Endothelial cell (in vitro differentiated cells): ENCODE results near the gene ZCWPW1. TPM values are rescaled to one million over a fixed set of nuclear protein-coding genes. Genes with fewer than 3 reads are reported as not detected.

Experiments
- DNase-seq: peaks from one replicate; pipeline ENCODE4 v3.0.0; 2021; ENCODE audit warnings: low spot score
- H3K27ac Mint-ChIP-seq: one replicate; pipeline ENCODE4 v1.8.0; 2021; ENCODE audit warnings: mixed read lengths, inconsistent platforms; ENCODE audit not compliant: unreplicated experiment
- H3K27me3 Mint-ChIP-seq: one replicate; pipeline ENCODE4 v1.8.0; 2021; ENCODE audit warnings: mild to moderate bottlenecking, moderate library complexity, mixed read lengths, inconsistent platforms; ENCODE audit not compliant: unreplicated experiment
- H3K36me3 Mint-ChIP-seq: one replicate; pipeline ENCODE4 v1.8.0; 2021; ENCODE audit warnings: mild to moderate bottlenecking, low read depth, mixed read lengths, inconsistent platforms; ENCODE audit not compliant: unreplicated experiment
- H3K4me1 Mint-ChIP-seq: one replicate; pipeline ENCODE4 v1.8.0; 2021; ENCODE audit warnings: mild to moderate bottlenecking, mixed read lengths, inconsistent platforms; ENCODE audit not compliant: unreplicated experiment
- H3K4me3 Mint-ChIP-seq: one replicate; pipeline ENCODE4 v1.8.0; 2021; ENCODE audit warnings: mild to moderate bottlenecking, mixed read lengths, inconsistent platforms; ENCODE audit not compliant: unreplicated experiment
- H3K9me3 Mint-ChIP-seq: one replicate; pipeline ENCODE4 v1.8.0; 2021; ENCODE audit warnings: mixed read lengths, inconsistent platforms; ENCODE audit not compliant: unreplicated experiment
- CTCF ChIP-seq: fragments of 200-600 bp; sonication (generic); IDR thresholded peaks from one replicate; pipeline ENCODE4 v1.5.0; 2021; ENCODE audit warnings: antibody characterized with exemption; ENCODE audit not compliant: unreplicated experiment
- total RNA-seq: library from RNA; stranded (reverse); fragmentation: NEBNext Ultra II Directional; extraction: Animal tissue kit (Norgen Biotek cat#: 25700); gene quantifications from one replicate; pipeline ENCODE4 v1.2.1, GENCODE V29; 2021; ENCODE audit not compliant: unreplicated experiment

The ZCWPW1 gene
- total RNA-seq, 1 donor from 2014 or later, result 2.2 TPM

- Mint-ChIP-seq H3K4me1 (peaks cover 5% of the 10 kb centered on the region), H3K36me3 (peaks cover 7% of the 10 kb centered on the region), H3K27me3 (peaks cover 4% of the 10 kb centered on the region), H3K9me3 (no peaks in the 10 kb centered on the region), H3K27ac (peak overlapping the region; percentile 30), H3K4me3 (no peak overlapping the region)
- TF ChIP-seq CTCF, result no peak
- no peak for DNase-seq
Measured at GRCh38 chr7:100465299-100465698, 36.8 kb upstream of the ZCWPW1 start.

- peaks cover 7% of the 10 kb centered on the region for H3K36me3 Mint-ChIP-seq
- DNase-seq, result no peak
- no peak overlapping the region for H3K27ac Mint-ChIP-seq
- H3K9me3 Mint-ChIP-seq, result no peaks in the 10 kb centered on the region
- no peak for TF ChIP-seq CTCF
- peaks cover 5% of the 10 kb centered on the region for H3K4me1 Mint-ChIP-seq
- H3K4me3 Mint-ChIP-seq, result no peak overlapping the region
- peaks cover 4% of the 10 kb centered on the region for H3K27me3 Mint-ChIP-seq
Measured at GRCh38 chr7:100464791-100465190, 36.3 kb upstream of the ZCWPW1 start.

GRCh38 chr7:100464210-100464660 lies 35.7 kb upstream of the ZCWPW1 start, which contains the start of gene SPACDR:
Gene SPACDR (minus strand): TSS chr7:100464260. CDS start chr7:100464025, 235 bp downstream.
- peaks cover 5% of the 10 kb centered on the region for H3K4me1 Mint-ChIP-seq
- H3K9me3 Mint-ChIP-seq, result no peaks in the 10 kb centered on the region
- DNase-seq, result no peak
- H3K4me3 Mint-ChIP-seq, result peak within 1 kb of the TSS; percentile 43
- peak within 1 kb of the TSS; percentile 52 for H3K27ac Mint-ChIP-seq
- TF ChIP-seq CTCF, result no peak
- peaks cover 7% of the 10 kb centered on the region for H3K36me3 Mint-ChIP-seq
- H3K27me3 Mint-ChIP-seq, result peaks cover 4% of the 10 kb centered on the region

- DNase-seq, result no peak
- peaks cover 9% of the 10 kb centered on the region for H3K4me1 Mint-ChIP-seq
- H3K27me3 Mint-ChIP-seq, result no peaks in the 10 kb centered on the region
- H3K9me3 Mint-ChIP-seq, result no peaks in the 10 kb centered on the region
- no peak for TF ChIP-seq CTCF
- H3K36me3 Mint-ChIP-seq, result peaks cover 16% of the 10 kb centered on the region
- H3K4me3 Mint-ChIP-seq, result no peak overlapping the region
- H3K27ac Mint-ChIP-seq, result no peak overlapping the region
Measured at GRCh38 chr7:100457033-100457432, 28.5 kb upstream of the ZCWPW1 start.

- Mint-ChIP-seq H3K27me3 (no peaks in the 10 kb centered on the region), H3K4me1 (peaks cover 9% of the 10 kb centered on the region), H3K36me3 (peaks cover 13% of the 10 kb centered on the region), H3K9me3 (no peaks in the 10 kb centered on the region), H3K27ac (no peak overlapping the region), H3K4me3 (no peak overlapping the region)
- TF ChIP-seq CTCF, result no peak
- DNase-seq, result no peak
Measured at GRCh38 chr7:100456562-100456961, 28.1 kb upstream of the ZCWPW1 start.
